AML-193 (cell line): Measurements from ENCODE around the gene PLCB2.

Experiments
- DNase-seq, 2 experiments: peaks; one replicate each; lab custom pipeline; 2025; lab: John Stamatoyannopoulos, UW

The PLCB2 gene

GRCh38 chr15:40271685-40272484, 35.9 kb downstream of the PLCB2 start:
- DNase-seq = no peak

DNA sequence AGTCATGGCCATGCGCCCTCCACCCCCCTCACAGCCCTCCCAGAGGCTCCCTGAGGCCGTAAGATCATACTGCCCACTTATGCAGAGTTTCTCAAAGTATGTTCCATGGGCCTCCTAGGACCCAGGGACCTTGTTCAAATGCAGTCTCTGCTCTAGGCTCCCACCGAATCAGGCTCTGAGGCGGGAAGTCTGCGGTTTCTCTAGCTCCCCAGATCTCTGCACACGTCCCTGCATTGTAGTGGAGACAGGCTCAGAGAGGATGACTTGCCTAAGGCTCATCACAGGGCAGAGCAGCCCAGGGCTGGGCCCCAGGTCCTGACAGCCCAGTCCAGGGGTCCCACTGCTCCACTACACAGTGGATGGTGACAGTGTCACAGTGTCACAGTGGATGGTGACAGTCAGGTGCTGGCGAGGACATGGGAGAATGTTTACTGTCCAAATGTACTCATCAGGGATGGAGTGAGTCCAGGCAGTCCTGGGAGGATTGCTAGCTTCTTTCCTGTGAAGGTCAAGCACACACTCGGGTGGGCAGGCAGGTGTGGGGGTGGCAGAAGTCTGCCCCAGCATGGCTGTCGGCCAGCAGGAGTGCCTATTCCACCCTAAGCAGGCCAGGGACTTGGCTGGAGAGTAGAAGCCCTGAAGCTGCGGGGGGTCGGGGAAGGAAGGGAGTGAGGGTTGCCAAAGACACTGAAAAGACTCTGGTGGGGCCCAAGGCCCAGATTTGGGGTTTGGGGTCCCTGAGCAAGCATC, 37.3 kb downstream of the PLCB2 start:
- DNase-seq = no peak

GRCh38 chr15:40269604-40270003, 38.1 kb downstream of the PLCB2 start:
- no peak for DNase-seq

DNA sequence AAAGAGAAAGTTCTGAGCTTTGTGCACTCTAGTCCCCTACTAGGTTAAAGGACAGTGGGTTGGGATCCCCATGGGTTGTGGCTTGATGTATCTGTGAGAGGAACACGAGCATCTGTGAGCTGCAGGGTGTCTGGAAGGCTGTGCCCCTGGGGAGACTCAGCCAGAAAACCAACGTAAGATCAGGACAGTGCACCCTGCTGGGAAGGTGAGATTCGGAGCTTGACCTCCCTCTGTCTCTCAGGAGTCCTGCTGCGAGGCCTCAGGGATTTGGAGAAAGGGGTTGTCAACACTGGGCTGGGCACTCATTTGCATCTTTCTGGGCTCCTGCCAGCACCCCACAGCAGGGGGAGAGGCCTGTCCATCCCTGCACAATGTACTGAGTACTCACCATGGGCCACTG, 40.1 kb downstream of the PLCB2 start:
- no peak for DNase-seq

- DNase-seq = no peak
Measured at GRCh38 chr15:40266828-40267304, 40.9 kb downstream of the PLCB2 start.

- no peak for DNase-seq
Measured at GRCh38 chr15:40265875-40266274, 41.9 kb downstream of the PLCB2 start.

DNA sequence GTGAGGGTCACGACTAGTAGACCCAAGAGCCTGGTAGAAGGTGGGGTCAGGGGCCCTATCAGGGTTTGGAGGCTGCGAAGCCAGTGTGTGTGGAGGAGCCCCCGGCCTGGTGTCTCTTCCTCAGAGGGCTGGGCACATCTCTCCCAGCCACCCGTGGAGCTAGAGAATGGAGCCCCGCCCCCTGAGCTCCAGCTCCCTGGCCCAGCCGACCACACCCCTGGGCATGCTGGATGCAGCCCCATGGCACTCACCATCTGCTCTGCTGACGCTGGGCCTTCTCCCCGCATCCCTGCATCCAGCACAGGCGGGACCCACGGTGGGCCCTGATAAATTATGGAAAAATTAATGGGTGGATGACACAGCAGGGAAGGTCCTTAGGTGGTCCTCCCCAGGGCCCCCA, 42.4 kb downstream of the PLCB2 start:
- no peak for DNase-seq

DNA sequence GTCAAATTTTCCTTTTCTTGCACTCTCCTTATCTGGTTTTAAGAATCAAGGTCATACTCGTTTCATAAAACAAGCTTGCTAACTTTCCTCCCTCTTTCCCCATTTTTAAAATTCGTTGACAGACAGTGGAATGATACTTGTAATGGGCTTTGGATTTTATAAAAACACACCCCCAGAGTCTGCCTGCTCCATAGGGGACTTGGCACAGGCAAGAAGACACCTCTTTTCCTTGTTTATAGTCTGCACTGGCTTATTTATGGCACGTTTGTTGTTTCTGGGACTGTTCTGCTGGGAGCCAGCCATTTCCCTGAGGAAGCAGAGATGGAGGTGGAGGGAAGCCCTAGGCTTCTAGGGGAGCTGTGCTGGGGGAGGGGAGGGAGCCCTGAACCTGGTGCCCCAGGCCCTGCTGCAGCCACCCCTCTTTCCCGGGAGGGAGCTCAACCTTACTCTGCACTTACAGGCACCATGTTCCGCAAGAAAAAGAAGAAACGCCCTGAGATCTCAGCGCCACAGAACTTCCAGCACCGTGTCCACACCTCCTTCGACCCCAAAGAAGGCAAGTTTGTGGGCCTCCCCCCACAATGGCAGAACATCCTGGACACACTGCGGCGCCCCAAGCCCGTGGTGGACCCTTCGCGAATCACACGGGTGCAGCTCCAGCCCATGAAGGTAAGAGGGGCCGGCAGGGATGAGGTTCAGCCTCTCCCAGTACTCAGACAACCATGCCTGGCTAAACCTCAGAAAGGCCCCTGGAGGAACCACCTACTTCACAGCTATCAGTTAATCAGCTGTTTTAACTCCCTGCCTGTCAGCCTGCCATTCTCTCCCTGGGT, 43.2 kb downstream of the PLCB2 start:
- DNase-seq = no peak

DNA sequence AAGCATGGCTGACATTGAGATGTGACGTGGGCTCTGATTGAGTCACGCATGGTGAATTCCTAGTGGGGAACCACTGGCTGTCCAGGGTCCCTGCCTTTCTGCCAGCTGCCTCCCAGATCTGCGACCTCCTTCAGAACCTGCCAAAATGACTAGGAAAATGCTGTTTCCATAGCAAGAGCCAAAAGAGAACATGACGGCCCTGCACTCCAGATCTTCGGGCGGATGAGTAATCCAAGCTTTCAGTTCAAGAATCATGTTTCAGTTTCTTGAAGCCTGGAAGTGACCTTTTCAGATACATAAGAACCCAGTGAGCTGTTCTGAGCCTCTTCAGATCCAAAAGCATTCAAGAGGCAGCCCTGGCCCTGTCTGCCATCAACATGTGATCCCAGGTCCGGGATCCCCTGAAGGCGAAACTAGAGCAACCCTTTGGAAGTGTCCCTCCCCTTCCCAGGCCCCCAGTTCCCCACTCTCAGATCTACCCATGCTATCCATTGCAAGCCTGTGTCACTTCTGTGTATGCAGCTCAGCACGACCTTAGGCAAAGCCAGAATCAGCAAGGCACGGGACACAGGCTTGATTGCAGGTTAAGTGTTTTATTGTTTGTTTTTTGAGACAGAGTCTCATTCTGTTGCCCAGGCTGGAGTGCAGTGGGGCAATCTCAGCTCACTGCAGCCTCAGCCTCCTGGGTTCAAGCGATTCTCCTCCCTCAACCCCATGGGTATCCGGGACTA, 44.5 kb downstream of the PLCB2 start:
- no peak for DNase-seq

- no peak for DNase-seq
Measured at GRCh38 chr15:40259021-40259420, 48.7 kb downstream of the PLCB2 start.

DNA sequence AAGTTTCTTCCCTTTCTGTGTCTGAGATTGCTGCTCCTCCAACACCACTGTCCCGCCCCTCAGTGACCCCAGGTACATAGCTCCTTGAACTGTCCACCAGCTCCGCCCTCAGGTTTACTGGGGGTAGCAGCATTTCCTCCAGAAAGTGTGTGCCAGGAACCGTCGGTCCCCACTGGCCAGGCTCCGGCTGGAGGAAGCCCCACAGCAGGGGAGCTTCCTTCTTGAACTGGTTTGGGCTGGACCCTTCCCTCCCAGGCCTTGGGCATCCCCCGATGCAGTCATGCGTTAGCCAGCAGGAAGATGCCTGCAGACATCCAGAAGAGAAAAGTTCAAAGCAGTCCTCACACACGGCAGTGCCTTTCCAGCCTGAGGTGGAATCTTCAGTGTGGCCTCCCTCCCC, 49.2 kb downstream of the PLCB2 start:
- no peak for DNase-seq

- no peak for DNase-seq
Measured at GRCh38 chr15:40257656-40258450, 49.9 kb downstream of the PLCB2 start.

- no peak for DNase-seq
Measured at GRCh38 chr15:40256638-40257235, 51.0 kb downstream of the PLCB2 start.

- no peak for DNase-seq
Measured at GRCh38 chr15:40255033-40255432, 52.7 kb downstream of the PLCB2 start.

DNA sequence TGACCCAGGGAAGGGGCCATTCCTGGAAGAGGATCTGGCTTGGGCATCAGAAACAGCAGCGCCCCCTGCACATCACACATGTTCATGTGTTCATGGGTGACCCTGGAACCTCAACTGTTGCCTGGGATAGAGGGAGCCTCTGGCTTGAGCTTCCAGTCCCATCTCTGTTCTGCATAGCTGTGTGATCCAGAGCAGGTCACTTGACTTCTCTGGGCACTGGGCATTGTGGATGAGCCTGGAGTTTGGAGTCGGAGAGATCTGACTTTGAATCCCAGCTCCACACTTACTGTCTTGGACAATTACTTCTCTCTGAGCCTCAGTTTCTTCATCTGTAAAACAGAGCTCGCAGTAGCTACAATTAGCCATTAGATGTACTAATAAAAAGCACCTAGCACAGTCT, 53.3 kb downstream of the PLCB2 start:
- no peak for DNase-seq

- DNase-seq = no peak
Measured at GRCh38 chr15:40253167-40253790, 54.5 kb downstream of the PLCB2 start.

GRCh38 chr15:40252438-40253166, 55.1 kb downstream of the PLCB2 start:
- DNase-seq = no peak

DNA sequence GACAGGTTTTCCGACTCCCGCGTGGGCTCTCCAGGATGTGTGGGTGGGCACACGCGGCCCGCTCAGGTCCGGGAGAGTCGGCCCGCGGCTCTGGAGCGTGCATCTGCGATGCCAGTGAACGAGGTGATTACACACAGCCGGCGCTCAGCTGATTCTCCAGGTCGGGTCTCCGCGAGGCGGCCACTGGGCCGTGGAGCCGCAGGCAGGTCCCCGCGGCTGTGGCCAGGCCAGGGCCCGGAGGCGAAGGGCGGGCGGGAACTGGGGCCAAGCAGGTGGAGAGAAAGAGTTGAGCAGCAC, 55.6 kb downstream of the PLCB2 start:
- no peak for DNase-seq

GRCh38 chr15:40251486-40252140, 56.1 kb downstream of the PLCB2 start:
- no peak for DNase-seq
